Thoracic aorta (tissue), 2 donors: Measurements from ENCODE around the gene ISG15. TPM values are rescaled to one million over a fixed set of nuclear protein-coding genes. Genes with fewer than 3 reads are reported as not detected.
A peak's percentile ranks its signal among the peaks of the same experiment; 100 is the strongest.
"Not testable (repeated sequence)": the region's sequence is repeated elsewhere in the genome, so short reads cannot be mapped to it uniquely, and the experiment has no call there.

Experiments used
- ATAC-seq: fragments of 150-250 bp; one replicate; pipeline ENCODE4 v1.8.0; 2017; ENCODE audit warnings: low read depth; ENCODE audit not compliant: insufficient number of reproducible peaks, low FRiP score
- DNase-seq: peaks from one replicate; pipeline ENCODE4 v3.0.0-alpha.2; 2020; ENCODE audit warnings: low spot score
- H3K27ac ChIP-seq, 2 donors: fragments of 200-600 bp; sonication (generic); 1 replicate in 1 of 2; 2 replicates in 1 of 2; pipeline ENCODE4 v1.5.1; 2016; ENCODE audit warnings: mild to moderate bottlenecking in 2 of 2, moderate library complexity in 2 of 2
- H3K27me3 ChIP-seq: fragments of 200-600 bp; sonication (generic); replicated peaks from 2 replicates; pipeline ENCODE4 v1.6.0; 2016; ENCODE audit warnings: mild to moderate bottlenecking; ENCODE audit not compliant: insufficient read depth
- H3K36me3 ChIP-seq: fragments of 200-600 bp; sonication (generic); one replicate; pipeline ENCODE4 v1.5.1; 2016
- H3K4me1 ChIP-seq, 2 donors: fragments of 200-600 bp; sonication (generic); 1 replicate in 1 of 2; 2 replicates in 1 of 2; pipeline versions ENCODE4 v1.5.1 to v1.6.0; 2016; ENCODE audit warnings: low read depth in 2 of 2, mild to moderate bottlenecking in 1 of 2; ENCODE audit not compliant: control insufficient read depth in 1 of 2
- H3K4me3 ChIP-seq: fragments of 200-600 bp; sonication (generic); 2 replicates; pipeline ENCODE4 v1.5.1; 2016; ENCODE audit warnings: mild to moderate bottlenecking
- H3K9me3 ChIP-seq: fragments of 200-600 bp; sonication (generic); 2 replicates; pipeline ENCODE4 v1.5.1; 2016
- CTCF ChIP-seq: fragments of 200-600 bp; sonication (generic); IDR thresholded peaks from one replicate; pipeline ENCODE4 v1.5.1; 2019; ENCODE audit warnings: antibody characterized with exemption
- total RNA-seq, 2 donors: library from RNA; depleted of rRNA; stranded (reverse); fragments of >200 nt; gene quantifications; one replicate each; pipeline versions ENCODE4 v1.1.0 to v1.2.3, GENCODE V29; 2016

Gene ISG15
- total RNA-seq, 2 donors from 2014 or later, result 31.5 to 104 TPM

GRCh38 chr1:1013922-1014648 lies 788 bp downstream of the ISG15 start:
- Histone ChIP-seq H3K4me3 (peak overlapping the region; percentile 82), H3K27me3 (no peaks in the 10 kb centered on the region), H3K4me1 (peaks cover 7 to 20% of the 10 kb centered on the region in 2 donors), H3K36me3 (no peaks in the 10 kb centered on the region), H3K9me3 (no peaks in the 10 kb centered on the region), H3K27ac (peak overlapping the region in 1 of 2 donors; percentile 90)
- no peak for TF ChIP-seq CTCF
- ATAC-seq (no peak), DNase-seq (no peak)

GRCh38 chr1:1014799-1015681 lies 1.7 kb downstream of the ISG15 start:
- no peaks in the 10 kb centered on the region for H3K36me3 ChIP-seq
- no peak overlapping the region for H3K4me3 ChIP-seq
- H3K9me3 ChIP-seq, result no peaks in the 10 kb centered on the region
- ATAC-seq (no peak), DNase-seq (no peak)
- no peak overlapping the region for H3K27ac ChIP-seq
- no peaks in the 10 kb centered on the region for H3K27me3 ChIP-seq
- peaks cover 7 to 21% of the 10 kb centered on the region in 2 donors for H3K4me1 ChIP-seq
- TF ChIP-seq CTCF, result peak; percentile 10

GRCh38 chr1:1017397-1018320 lies 4.4 kb downstream of the ISG15 start:
- H3K36me3 ChIP-seq, ATAC-seq, DNase-seq, H3K9me3 ChIP-seq, H3K4me3 ChIP-seq, H3K27ac ChIP-seq, H3K27me3 ChIP-seq: not testable (repeated sequence)
- peaks cover 15 to 34% of the 10 kb centered on the region in 2 donors for H3K4me1 ChIP-seq

- peaks cover 15 to 34% of the 10 kb centered on the region in 2 donors for H3K4me1 ChIP-seq
- not testable (repeated sequence) for ATAC-seq
Observed at GRCh38 chr1:1018321-1018685, 5.0 kb downstream of the ISG15 start.

GRCh38 chr1:1019122-1019999 lies 6.1 kb downstream of the ISG15 start:
- ATAC-seq (peak; percentile 87), DNase-seq (no peak)
- Histone ChIP-seq H3K9me3 (no peaks in the 10 kb centered on the region), H3K27ac (no peak overlapping the region), H3K36me3 (no peaks in the 10 kb centered on the region), H3K27me3 (no peaks in the 10 kb centered on the region), H3K4me3 (peak overlapping the region; percentile 86), H3K4me1 (peaks cover 8 to 24% of the 10 kb centered on the region in 2 donors)
- TF ChIP-seq CTCF, result peak; percentile 49

More at GRCh38 chr1:1018321-1018685, 5.0 kb downstream of the ISG15 start:
- H3K36me3 ChIP-seq, H3K4me3 ChIP-seq, H3K9me3 ChIP-seq, DNase-seq, H3K27me3 ChIP-seq, H3K27ac ChIP-seq: not testable (repeated sequence)
